Measurements from ENCODE around the gene ATP6V1G1. TPM values are rescaled to one million over a fixed set of nuclear protein-coding genes. Genes with fewer than 3 reads are reported as not detected.
A peak's percentile ranks its signal among the peaks of the same experiment; 100 is the strongest.

Gene ATP6V1G1
- total RNA-seq: 10 to 100 TPM; 89.0 to 94.8 TPM

GRCh38 chr9:114587345-114588202 lies at the start of gene ATP6V1G1:
TSS of gene ATP6V1G1 (plus strand) at chr9:114587769. CDS start at chr9:114587839, 70 bp downstream.
- H3K36me3 Mint-ChIP-seq (ENCODE audit: low read depth): peaks cover 32% of the 10 kb centered on the region
- CTCF ChIA-PET: interaction anchor here (0.9 to 2.2 kb wide), 10 partner anchors 19 to 198 kb away, joined by 3 to 11 read pairs (median 3); no protein-coding TSS in a partner anchor
- H3K27ac Mint-ChIP-seq: peak within 1 kb of the TSS; percentile 97
- DNase-seq: peak; percentile 100
- H3K4me3 Mint-ChIP-seq: peak within 1 kb of the TSS; percentile 99
- H3K4me1 Mint-ChIP-seq: peaks cover 49% of the 10 kb centered on the region
- POLR2A ChIA-PET: interaction anchor here (0.6 to 0.9 kb wide), 2 partner anchors 12 to 104 kb away, joined by 3 to 6 read pairs; no protein-coding TSS in a partner anchor
- H3K27me3 Mint-ChIP-seq: peaks cover 2% of the 10 kb centered on the region
- no peaks in the 10 kb centered on the region for H3K9me3 Mint-ChIP-seq

- peak; percentile 27 for DNase-seq
- peaks cover 4% of the 10 kb centered on the region for H3K4me1 Mint-ChIP-seq
- ChIA-PET POLR2A (interaction anchor here (1.0 kb wide), 1 partner anchor 115 kb away, joined by 3 read pairs; no protein-coding TSS in a partner anchor), CTCF (interaction anchor here (0.9 to 4.7 kb wide), 5 partner anchors 9 to 115 kb away, joined by 3 to 12 read pairs (median 4); no protein-coding TSS in a partner anchor)
- H3K36me3 Mint-ChIP-seq (ENCODE audit: low read depth): no peaks in the 10 kb centered on the region
- H3K27me3 Mint-ChIP-seq: peaks cover 27% of the 10 kb centered on the region
- H3K4me3 Mint-ChIP-seq: no peak overlapping the region
- H3K27ac Mint-ChIP-seq: no peak overlapping the region
- no peaks in the 10 kb centered on the region for H3K9me3 Mint-ChIP-seq
Observed at GRCh38 chr9:114538241-114538640, 49.3 kb upstream of the ATP6V1G1 start.

- Mint-ChIP-seq H3K4me3 (no peak overlapping the region), H3K4me1 (peaks cover 4% of the 10 kb centered on the region), H3K27me3 (peaks cover 24% of the 10 kb centered on the region), H3K27ac (no peak overlapping the region), H3K36me3 (ENCODE audit: low read depth) (no peaks in the 10 kb centered on the region), H3K9me3 (no peaks in the 10 kb centered on the region)
- ChIA-PET POLR2A (no interaction called here), CTCF (interaction anchor here (2.9 to 4.7 kb wide), 2 partner anchors 11 to 21 kb away, joined by 9 to 12 read pairs; no protein-coding TSS in a partner anchor)
- no peak for DNase-seq
Observed at GRCh38 chr9:114539701-114540380, 47.7 kb upstream of the ATP6V1G1 start.

GRCh38 chr9:114545055-114545454 lies 42.5 kb upstream of the ATP6V1G1 start:
- H3K4me1 Mint-ChIP-seq: no peaks in the 10 kb centered on the region
- CTCF ChIA-PET: no interaction called here
- no peak for DNase-seq
- H3K27ac Mint-ChIP-seq: no peak overlapping the region
- no peak overlapping the region for H3K4me3 Mint-ChIP-seq
- H3K36me3 Mint-ChIP-seq (ENCODE audit: low read depth): no peaks in the 10 kb centered on the region
- POLR2A ChIA-PET: no interaction called here
- peaks cover 24% of the 10 kb centered on the region for H3K27me3 Mint-ChIP-seq
- no peaks in the 10 kb centered on the region for H3K9me3 Mint-ChIP-seq

- Mint-ChIP-seq H3K9me3 (no peaks in the 10 kb centered on the region), H3K36me3 (ENCODE audit: low read depth) (no peaks in the 10 kb centered on the region), H3K4me3 (no peak overlapping the region), H3K4me1 (no peaks in the 10 kb centered on the region), H3K27me3 (peaks cover 23% of the 10 kb centered on the region), H3K27ac (no peak overlapping the region)
- DNase-seq: no peak
- POLR2A ChIA-PET: no interaction called here
- CTCF ChIA-PET: interaction anchor here (1.1 to 1.8 kb wide), 3 partner anchors 19 to 257 kb away, joined by 3 to 5 read pairs (median 3); no protein-coding TSS in a partner anchor
Observed at GRCh38 chr9:114546851-114547250, 40.7 kb upstream of the ATP6V1G1 start.

DNA sequence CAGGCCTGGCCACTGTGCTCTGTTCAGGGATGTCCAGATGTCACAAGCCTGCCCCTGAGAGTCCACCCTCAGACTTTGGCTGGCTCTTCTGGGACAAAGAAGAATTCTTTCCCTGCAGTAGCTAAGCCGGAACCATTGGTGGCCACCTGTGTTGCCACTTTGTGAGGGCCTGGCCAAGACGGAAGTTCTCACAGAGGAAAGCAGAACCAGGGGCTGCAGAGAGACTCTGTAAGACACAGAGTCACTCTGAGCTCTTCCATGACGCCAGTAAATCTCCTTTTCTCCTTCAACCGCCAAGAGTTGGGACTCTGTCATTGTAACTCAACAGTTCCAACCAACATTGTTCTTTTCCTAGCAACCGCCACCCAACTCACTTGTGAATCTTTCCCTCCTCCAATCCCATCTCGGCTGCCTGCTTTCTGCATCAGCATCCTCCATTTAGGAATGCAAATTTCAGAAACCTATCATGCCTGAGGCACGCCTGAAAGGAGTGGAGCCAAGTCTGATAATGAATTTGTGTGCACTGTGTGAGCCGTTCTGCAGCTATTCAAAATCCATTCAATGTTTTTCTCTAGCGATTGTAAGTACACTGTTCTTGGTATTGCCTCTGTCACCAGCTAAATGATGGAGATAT lies 37.8 kb upstream of the ATP6V1G1 start:
- H3K27ac Mint-ChIP-seq: no peak overlapping the region
- no peaks in the 10 kb centered on the region for H3K36me3 Mint-ChIP-seq (ENCODE audit: low read depth)
- peaks cover 20% of the 10 kb centered on the region for H3K27me3 Mint-ChIP-seq
- no peaks in the 10 kb centered on the region for H3K9me3 Mint-ChIP-seq
- no peak for DNase-seq
- H3K4me1 Mint-ChIP-seq: no peaks in the 10 kb centered on the region
- H3K4me3 Mint-ChIP-seq: no peak overlapping the region
- POLR2A ChIA-PET: no interaction called here
- CTCF ChIA-PET: interaction anchor here (2.4 kb wide), 1 partner anchor 10 kb away, joined by 12 read pairs; no protein-coding TSS in a partner anchor

DNA sequence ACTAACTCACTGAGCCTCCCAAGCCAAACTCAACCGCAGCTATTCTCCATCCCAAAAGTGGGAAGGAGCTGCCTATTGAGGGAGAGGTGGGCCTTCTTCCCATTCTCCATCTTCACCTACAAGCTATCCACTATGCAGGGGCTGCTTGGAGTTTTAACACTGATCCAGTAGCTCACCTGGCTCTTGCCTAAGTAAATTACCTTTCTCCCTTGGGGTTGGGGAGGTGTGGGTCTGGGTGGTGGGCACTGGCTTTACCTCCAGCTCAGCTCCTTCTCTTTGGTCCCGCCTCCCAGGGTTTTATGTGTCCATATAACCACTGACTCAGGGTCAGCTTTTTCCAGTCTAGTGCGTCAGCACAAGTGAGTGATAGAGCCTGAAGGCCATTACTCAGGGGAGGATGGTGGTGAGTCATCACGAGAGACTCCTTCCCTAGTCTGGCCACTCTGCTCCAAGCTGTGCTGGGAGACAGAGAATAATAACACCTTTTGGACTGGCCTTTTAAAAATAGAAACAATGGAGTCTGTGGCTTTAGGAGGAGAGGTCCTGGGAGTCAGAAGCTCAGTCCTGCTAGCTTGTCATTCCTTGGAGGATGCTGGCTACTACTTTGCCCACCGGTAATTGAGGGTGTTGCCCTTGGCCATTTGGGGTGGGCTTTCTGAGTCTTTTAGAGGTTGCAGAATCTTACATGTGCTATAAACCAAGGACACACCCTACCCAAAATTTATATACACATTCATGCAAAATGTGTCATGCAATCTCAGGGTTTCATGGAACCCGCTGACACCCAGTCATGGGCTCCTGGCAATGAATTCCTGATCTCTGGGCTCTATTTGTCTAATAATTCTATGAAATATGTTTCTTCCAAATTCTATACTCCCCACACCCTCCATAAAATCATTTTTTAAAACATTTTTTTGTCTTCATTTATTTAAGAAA lies 35.6 kb upstream of the ATP6V1G1 start:
- DNase-seq: no peak
- ChIA-PET CTCF (interaction anchor here (1.3 to 2.4 kb wide), 2 partner anchors 10 to 12 kb away, joined by 4 to 12 read pairs; no protein-coding TSS in a partner anchor), POLR2A (no interaction called here)
- Mint-ChIP-seq H3K9me3 (no peaks in the 10 kb centered on the region), H3K27ac (no peak overlapping the region), H3K4me3 (no peak overlapping the region), H3K27me3 (peaks cover 10% of the 10 kb centered on the region), H3K36me3 (ENCODE audit: low read depth) (no peaks in the 10 kb centered on the region), H3K4me1 (no peaks in the 10 kb centered on the region)

DNA sequence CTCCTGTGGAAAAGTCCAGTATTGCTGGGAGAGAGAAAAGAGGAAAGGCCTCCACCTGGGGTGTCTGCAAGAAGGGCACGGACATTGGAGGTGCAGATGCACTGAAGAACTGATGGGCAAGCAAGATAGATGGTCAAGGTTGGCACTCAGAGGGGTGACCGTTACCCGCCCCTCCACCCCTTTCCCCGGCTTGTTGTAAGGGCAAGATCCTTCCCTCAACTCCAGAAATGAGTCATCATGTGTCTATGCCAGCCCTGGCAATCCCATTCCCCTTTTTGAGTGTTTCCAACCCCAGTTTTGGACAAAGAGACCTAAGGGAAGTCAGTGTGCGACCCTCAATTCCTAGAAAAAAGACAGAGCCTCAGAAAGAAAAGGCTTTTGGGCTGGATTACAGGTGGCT lies 34.9 kb upstream of the ATP6V1G1 start:
- POLR2A ChIA-PET: no interaction called here

DNA sequence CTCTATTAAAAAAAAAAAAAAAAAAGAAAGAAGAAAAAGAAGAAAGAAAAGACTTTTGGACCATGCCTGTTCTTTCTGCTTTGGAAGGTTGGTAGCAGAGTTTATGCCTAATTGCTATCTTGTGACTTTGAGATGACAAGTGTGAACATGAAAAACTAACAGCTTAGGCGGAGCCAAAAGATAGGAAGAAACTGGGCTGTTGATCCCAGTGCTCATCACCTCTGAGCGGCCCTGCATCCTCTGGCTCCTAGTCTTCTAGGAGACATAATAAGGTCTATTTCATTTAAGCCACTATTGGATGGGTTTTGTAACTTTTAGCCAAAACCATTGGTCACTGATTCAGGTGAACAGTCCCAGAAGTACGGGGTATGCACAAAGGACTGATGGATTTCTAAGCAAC lies 34.4 kb upstream of the ATP6V1G1 start:
- DNase-seq: no peak
- ChIA-PET POLR2A (no interaction called here), CTCF (interaction anchor here (0.6 kb wide), 1 partner anchor 136 kb away, joined by 3 read pairs; no protein-coding TSS in a partner anchor)
- Mint-ChIP-seq H3K9me3 (no peaks in the 10 kb centered on the region), H3K27ac (no peak overlapping the region), H3K27me3 (peaks cover 4% of the 10 kb centered on the region), H3K36me3 (ENCODE audit: low read depth) (no peaks in the 10 kb centered on the region), H3K4me1 (no peaks in the 10 kb centered on the region), H3K4me3 (no peak overlapping the region)

More for the DNA sequence above, 34.9 kb upstream of the ATP6V1G1 start:
- no peak overlapping the region for H3K27ac Mint-ChIP-seq
- H3K27me3 Mint-ChIP-seq: peaks cover 4% of the 10 kb centered on the region
- no peak overlapping the region for H3K4me3 Mint-ChIP-seq
- no peaks in the 10 kb centered on the region for H3K36me3 Mint-ChIP-seq (ENCODE audit: low read depth)
- H3K4me1 Mint-ChIP-seq: no peaks in the 10 kb centered on the region
- no peak for DNase-seq
- no peaks in the 10 kb centered on the region for H3K9me3 Mint-ChIP-seq
- CTCF ChIA-PET: no interaction called here

GRCh38 chr9:114555696-114556095 lies 31.9 kb upstream of the ATP6V1G1 start:
- ChIA-PET POLR2A (no interaction called here), CTCF (no interaction called here)
- Mint-ChIP-seq H3K36me3 (ENCODE audit: low read depth) (no peaks in the 10 kb centered on the region), H3K9me3 (no peaks in the 10 kb centered on the region), H3K4me1 (no peaks in the 10 kb centered on the region), H3K27ac (no peak overlapping the region), H3K4me3 (no peak overlapping the region), H3K27me3 (peaks cover 2% of the 10 kb centered on the region)
- DNase-seq: no peak

DNA sequence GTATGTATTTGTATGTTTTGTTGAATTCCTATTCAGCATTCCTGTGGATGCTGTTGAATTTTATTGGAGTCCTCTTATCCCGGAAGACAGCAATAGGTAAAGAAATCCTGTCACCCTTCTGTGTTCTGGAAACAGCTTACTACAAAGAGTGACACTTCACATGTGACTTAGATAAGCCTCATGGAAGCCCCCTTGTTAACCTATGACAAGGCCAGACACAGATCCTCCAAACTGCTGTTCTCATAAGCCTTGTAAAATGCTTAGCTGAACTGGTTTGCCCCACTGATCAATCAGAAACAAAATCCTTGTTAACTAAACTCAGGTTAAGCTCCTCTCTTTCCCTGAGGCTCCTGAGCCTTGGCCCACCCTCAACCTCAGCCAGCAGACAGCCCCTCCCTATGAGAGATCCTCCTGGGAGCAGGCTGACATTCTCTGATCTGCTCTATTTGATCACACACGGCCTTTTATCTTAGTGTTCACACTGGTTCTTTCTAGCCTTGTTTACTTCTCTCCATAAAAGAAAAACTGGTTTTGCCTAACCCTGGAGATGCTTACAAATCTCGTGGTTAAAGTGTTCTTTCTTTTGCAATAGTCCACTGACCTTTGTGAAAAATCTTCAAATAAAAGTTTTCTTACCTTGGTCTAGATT lies 29.4 kb upstream of the ATP6V1G1 start:
- ChIA-PET CTCF (no interaction called here), POLR2A (no interaction called here)
- no peaks in the 10 kb centered on the region for H3K36me3 Mint-ChIP-seq (ENCODE audit: low read depth)
- peaks cover 9% of the 10 kb centered on the region for H3K27me3 Mint-ChIP-seq
- no peak for DNase-seq
- H3K4me1 Mint-ChIP-seq: no peaks in the 10 kb centered on the region
- no peak overlapping the region for H3K4me3 Mint-ChIP-seq
- no peaks in the 10 kb centered on the region for H3K9me3 Mint-ChIP-seq
- peak overlapping the region; percentile 1 for H3K27ac Mint-ChIP-seq
